GM21360 (cell line): ENCODE data around the gene ALG6.
"Not testable (repeated sequence)": the region's sequence is repeated elsewhere in the genome, so short reads cannot be mapped to it uniquely, and the experiment has no call there.

Source experiments
- ATAC-seq: cut with Tn5 transposase; IDR thresholded peaks from one replicate; pipeline ENCODE4 v1.9.1; 2021; ENCODE audit warnings: mild to moderate bottlenecking, moderate library complexity; ENCODE audit not compliant: unreplicated experiment

Gene ALG6

DNA sequence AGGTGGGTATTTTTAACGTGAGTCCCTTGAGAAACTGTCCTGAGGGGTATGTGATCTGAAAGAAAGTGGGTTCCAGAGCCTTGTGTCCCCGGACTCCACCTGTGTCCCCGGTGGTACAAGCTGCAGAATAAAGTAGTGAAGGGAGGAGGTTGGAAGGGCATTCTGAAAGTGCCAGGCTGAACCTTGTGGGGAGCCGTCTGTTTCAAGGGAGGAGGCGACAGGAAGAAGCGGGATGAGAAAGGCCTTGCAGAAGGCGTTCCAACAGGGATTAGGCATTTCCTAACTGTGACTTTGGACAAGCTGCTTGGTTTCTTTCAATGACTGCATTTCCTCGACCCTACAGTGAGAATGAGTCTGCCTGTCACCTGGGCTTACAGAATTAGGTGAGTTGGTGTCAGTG lies 39.3 kb upstream of the ALG6 start:
- no peak for ATAC-seq

DNA sequence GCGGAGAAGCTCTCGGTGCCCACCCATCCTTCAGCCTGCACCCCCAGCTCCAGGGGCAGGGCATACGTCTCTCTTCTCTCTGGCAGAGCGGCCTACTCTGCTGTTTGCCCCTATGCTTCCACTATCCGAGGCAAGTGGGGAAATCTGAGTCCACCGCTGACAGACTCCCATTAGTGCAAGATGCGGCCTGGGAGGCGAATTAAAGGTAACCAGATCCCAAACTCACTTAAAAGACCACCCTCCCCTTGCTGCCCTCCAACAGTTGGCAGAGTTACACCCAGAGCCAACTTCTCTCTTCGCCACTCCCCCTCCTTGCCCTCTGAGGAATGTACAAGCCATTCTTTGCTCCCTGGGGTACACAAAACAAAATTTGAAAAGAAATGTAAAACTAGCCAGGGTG lies 38.6 kb upstream of the ALG6 start:
- no peak for ATAC-seq

- no peak for ATAC-seq
Measured at GRCh38 chr1:63329621-63330330, 37.7 kb upstream of the ALG6 start.

- ATAC-seq, result no peak
Measured at GRCh38 chr1:63330331-63330916, 37.0 kb upstream of the ALG6 start.

DNA sequence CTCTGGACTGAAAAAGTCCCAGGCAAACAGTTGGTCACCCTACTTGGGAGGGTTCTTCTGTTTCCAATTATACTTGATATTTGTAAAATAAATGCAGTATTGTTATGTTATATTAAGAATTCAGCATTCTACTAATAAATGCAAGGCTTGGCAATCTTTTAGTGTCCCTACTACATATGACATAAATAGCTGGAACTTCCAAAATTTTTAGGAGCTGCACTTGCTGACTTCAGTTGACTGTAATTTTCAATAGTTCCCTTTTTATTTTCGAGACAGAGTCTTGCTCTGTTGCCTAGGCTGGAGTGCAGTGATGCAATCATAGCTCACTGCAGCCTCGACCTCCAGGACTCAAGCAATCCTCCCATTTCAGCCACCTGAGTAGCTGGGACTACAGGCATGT lies 25.0 kb upstream of the ALG6 start:
- no peak for ATAC-seq

- ATAC-seq, result no peak
Measured at GRCh38 chr1:63343922-63344321, 23.5 kb upstream of the ALG6 start.

DNA sequence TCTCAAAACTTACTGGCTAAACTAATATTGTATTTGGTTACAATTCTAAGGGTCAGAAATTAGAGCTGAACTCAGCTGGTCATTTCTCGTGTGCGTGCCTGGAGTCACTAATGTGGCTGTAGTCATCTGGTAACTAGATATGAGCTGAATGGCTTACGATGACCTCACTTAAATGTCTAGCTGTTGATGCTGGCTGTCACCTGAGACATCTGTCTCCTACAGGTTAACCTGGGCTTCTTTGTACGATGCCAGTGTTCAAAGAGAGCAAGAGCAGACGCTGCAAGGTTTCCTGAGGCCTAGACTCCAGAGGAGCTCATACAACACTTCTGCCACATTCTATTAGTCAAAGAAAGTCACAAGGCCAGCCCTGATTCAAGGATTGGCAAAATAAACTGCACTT lies 17.1 kb upstream of the ALG6 start:
- no peak for ATAC-seq

DNA sequence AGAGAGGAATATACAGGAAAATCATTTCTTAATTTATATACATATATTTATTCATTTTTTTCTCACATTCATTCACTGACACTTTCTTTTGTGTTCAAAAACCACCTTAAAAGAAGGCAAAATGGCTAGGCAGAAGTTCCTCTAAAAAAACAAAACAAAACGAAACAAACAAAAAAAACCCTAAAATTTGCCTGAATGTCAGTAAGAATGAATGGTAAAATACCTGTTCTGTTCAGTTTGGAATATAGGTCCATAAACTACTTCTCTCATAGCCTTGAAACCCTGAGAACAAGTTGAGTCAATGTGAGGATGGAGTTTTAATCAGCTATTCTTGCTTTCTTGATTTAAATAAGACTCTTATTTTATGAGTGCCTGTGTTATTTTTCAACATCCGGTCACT lies 14.7 kb upstream of the ALG6 start:
- no peak for ATAC-seq

DNA sequence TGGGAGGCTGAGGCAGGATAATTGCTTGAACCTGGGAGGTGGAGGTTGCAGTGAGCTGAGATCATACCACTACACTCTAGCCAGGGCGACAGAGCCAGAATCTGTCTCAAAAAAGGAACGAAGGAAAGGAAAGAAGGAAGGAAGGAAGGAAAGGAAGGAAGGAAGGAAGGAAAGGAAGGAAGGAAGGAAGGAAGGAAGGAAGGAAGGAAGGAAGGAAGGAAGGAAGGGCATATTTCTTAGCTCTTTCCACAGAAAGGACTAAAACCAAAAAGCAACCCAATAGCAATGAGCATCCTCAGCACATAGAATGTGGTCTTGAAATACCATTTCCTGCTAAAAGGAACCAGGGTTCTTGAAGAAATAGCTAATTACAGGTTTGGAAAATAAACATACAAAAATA lies 11.2 kb upstream of the ALG6 start:
- not testable (repeated sequence) for ATAC-seq

GRCh38 chr1:63359561-63359960 lies 7.9 kb upstream of the ALG6 start:
- no peak for ATAC-seq

- ATAC-seq, result no peak
Measured at GRCh38 chr1:63362073-63362472, 5.4 kb upstream of the ALG6 start.

GRCh38 chr1:63362578-63362977 lies 4.8 kb upstream of the ALG6 start:
- ATAC-seq, result no peak

DNA sequence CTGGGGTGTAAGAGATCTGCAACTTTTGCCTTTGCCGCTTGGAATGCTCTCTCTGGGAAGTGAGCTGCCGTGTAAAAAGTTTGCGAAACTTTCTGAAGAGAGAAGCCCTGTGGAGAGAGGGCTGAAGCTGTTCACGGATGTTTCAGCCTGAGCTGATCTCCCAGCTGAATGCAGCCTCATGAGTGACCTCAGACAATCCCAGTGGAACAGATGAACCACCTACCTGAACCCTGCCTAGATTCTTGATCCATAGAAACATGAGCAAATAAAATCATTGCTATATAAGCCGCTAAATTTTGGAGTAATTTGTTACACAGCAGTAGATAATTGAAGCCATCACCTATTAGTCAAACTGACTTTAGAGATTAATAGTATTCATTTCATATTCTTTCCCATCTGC lies 4.4 kb upstream of the ALG6 start:
- ATAC-seq, result no peak

DNA sequence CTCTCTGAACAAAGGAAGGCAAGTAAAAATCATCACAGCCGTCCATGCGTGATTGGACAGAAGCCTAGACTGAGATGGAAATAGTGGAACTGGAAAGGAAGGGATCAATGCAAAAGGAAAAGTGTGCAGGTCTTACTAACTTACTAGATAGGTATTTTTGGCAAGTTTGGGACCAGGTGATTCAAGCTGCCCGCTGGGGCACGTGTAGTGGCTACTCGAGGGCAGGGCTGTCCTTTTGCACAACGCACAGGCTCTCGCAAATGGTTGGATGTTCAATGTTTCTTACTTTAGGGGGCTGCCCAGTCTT lies 566 bp upstream of the ALG6 start:
- ATAC-seq, result no peak

DNA sequence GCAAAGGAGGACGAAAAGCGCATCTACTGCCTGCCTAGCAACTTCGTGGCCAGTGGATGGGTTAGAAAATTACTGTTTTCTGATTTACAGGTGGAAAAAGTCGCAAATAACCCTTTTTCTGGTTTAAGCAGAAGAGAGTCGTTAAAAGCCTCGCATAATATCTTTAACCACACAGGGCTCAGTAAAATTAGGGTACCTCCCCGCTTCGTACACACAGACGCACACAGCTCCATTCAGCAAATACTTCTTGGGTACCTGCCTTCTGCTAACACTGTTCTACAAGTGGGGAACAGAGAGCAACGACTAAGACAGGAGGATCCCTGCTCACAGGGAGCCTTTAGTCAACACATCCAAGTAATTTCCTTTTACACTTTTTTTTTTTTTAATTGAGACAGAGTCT lies 704 bp downstream of the ALG6 start:
- no peak for ATAC-seq

DNA sequence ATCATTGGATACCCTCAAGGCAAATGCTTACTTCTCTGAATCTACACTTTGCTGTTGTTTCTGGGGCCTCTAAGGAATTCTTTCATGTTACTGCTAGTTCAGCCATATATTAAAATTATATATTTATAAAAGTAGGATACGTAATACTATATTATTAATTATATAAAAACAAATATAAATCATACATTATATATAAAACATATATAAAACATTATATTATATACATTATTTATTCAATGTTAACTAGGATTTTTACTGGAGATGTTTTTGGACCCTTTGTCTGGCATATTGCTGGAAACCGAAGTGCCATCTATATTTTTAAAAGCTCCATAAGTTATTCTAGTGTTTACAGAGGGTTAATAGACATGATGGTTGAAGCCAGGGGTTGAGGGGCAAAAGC lies 12.2 kb downstream of the ALG6 start:
- no peak for ATAC-seq

- no peak for ATAC-seq
Measured at GRCh38 chr1:63381741-63382140, 14.3 kb downstream of the ALG6 start.

GRCh38 chr1:63401945-63402344 lies 34.5 kb downstream of the ALG6 start:
- no peak for ATAC-seq

GRCh38 chr1:63403386-63403785 lies 36.0 kb downstream of the ALG6 start:
- ATAC-seq, result no peak

DNA sequence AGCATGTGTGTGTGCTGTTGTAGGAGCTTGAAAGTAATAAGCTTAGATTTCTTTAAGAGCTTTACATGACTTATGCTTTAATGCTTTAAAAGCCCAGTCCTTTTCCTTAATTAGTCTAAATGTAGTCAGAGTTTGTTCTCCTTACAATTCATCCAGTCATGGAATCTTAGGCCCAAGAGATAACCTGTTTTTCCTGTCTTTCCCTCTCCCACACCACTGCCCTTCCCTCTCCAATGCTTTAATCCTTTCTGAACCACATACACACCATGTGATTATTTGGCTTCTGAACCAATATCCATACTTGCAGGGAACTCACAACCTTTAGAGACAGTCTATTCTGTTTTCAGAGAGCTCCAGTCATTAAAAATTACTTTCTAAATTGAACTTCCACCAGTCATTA lies 37.6 kb downstream of the ALG6 start:
- ATAC-seq, result no peak

DNA sequence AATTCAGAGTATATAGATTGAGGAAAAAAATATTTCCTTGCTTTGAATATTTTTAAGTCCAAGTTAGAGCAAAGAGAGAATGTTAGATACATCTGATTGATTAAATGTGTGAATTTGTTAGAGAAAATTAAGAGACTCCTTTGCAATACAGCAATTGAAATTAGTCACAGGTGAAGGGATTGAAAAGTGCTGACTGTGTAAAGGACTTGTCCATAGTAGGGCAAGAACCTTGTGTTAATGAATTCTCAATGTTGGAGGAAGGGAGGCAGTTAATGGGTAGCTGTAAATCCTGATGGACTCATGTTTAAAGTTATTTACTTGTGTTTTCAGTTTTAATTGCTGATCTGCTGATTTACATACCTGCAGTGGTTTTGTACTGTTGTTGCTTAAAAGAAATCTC lies 38.6 kb downstream of the ALG6 start:
- ATAC-seq, result no peak

- ATAC-seq, result no peak
Measured at GRCh38 chr1:63407002-63407401, 39.6 kb downstream of the ALG6 start.

DNA sequence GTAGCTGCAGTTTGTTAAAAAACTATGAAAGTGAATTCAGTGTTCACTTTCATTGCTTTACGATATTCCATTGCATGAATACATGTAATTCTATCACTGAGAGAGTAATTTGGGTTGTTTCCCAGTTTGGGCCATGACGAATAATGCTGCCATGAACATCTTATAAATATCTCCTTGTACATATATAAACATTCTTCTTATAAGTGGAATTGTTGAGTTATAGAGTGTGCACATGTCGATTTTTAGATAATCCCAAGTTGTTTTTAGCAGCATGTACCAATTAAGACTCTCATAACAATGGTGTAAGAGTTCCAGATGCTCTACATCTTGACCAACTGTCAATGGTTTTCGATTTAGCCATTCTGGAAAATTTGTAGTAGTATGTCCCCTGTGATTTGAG lies 40.9 kb downstream of the ALG6 start:
- no peak for ATAC-seq
